SK-N-SH treated with all-trans-retinoic acid at 6 μM for 48 hours (cell line): ENCODE results near the gene MBNL2.

Source experiments
- BACH2 ChIP-seq: fragments of 250-450 bp; sonication (Bioruptor Pico); IDR thresholded peaks from 2 replicates; pipeline ENCODE4 v1.9.0; 2021; ENCODE audit warnings: mild to moderate bottlenecking, borderline replicate concordance
- CREB5 ChIP-seq: fragments of 250-450 bp; sonication (Bioruptor Pico); IDR thresholded peaks from 2 replicates; pipeline ENCODE4 v1.5.1; 2020; ENCODE audit warnings: low read depth, mild to moderate bottlenecking, moderate library complexity
- ESRRG ChIP-seq: fragments of 250-450 bp; sonication (Bioruptor Pico); IDR thresholded peaks from 2 replicates; pipeline ENCODE4 v1.6.1; 2021; ENCODE audit warnings: mild to moderate bottlenecking
- GLIS3 ChIP-seq: fragments of 250-450 bp; sonication (Bioruptor Pico); IDR thresholded peaks from 2 replicates; pipeline ENCODE4 v1.5.0; 2020; ENCODE audit warnings: mild to moderate bottlenecking, moderate library complexity
- OSR1 ChIP-seq: fragments of 250-450 bp; sonication (Bioruptor Pico); IDR thresholded peaks from 2 replicates; pipeline ENCODE4 v1.8.0; 2022; ENCODE audit warnings: moderate library complexity, mild to moderate bottlenecking, inconsistent platforms
- POU6F1 ChIP-seq: fragments of 250-450 bp; sonication (Bioruptor Pico); IDR thresholded peaks from 2 replicates; pipeline ENCODE4 v1.8.0; 2021; ENCODE audit warnings: low read depth, mild to moderate bottlenecking, moderate library complexity, borderline replicate concordance
- RARB ChIP-seq: fragments of 250-450 bp; sonication (Bioruptor Pico); IDR thresholded peaks from 2 replicates; pipeline ENCODE4 v1.8.0; 2021; ENCODE audit warnings: mild to moderate bottlenecking, moderate library complexity
- TSHZ2 ChIP-seq: fragments of 250-450 bp; sonication (Bioruptor Pico); IDR thresholded peaks from 2 replicates; pipeline ENCODE4 v1.5.0; 2020; ENCODE audit warnings: mild to moderate bottlenecking, moderate library complexity
- ZFP30 ChIP-seq: fragments of 450-650 bp; formaldehyde crosslinking; IDR thresholded peaks from 2 replicates; pipeline ENCODE4 v1.5.0; 2022; ENCODE audit warnings: mild to moderate bottlenecking, moderate library complexity
- TF ChIP-seq, protein P1 (sequence below): fragments of 250-450 bp; sonication (Bioruptor Pico); IDR thresholded peaks from 2 replicates; pipeline ENCODE4 v1.8.0; 2020; ENCODE audit warnings: mild to moderate bottlenecking, moderate library complexity, borderline replicate concordance

- TF ChIP-seq ESRRG (CRISPR knock-in tag): no peak
- TF ChIP-seq POU6F1 (CRISPR knock-in tag): no peak
- TF ChIP-seq OSR1 (CRISPR knock-in tag): no peak
- TF ChIP-seq RARB (CRISPR knock-in tag): no peak
- TF ChIP-seq, protein P1, sequence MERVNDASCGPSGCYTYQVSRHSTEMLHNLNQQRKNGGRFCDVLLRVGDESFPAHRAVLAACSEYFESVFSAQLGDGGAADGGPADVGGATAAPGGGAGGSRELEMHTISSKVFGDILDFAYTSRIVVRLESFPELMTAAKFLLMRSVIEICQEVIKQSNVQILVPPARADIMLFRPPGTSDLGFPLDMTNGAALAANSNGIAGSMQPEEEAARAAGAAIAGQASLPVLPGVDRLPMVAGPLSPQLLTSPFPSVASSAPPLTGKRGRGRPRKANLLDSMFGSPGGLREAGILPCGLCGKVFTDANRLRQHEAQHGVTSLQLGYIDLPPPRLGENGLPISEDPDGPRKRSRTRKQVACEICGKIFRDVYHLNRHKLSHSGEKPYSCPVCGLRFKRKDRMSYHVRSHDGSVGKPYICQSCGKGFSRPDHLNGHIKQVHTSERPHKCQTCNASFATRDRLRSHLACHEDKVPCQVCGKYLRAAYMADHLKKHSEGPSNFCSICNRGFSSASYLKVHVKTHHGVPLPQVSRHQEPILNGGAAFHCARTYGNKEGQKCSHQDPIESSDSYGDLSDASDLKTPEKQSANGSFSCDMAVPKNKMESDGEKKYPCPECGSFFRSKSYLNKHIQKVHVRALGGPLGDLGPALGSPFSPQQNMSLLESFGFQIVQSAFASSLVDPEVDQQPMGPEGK (CRISPR knock-in tag): no peak
- TF ChIP-seq GLIS3 (CRISPR knock-in tag): no peak
- no peak for TF ChIP-seq ZFP30 (CRISPR knock-in tag)
- no peak for TF ChIP-seq TSHZ2 (CRISPR knock-in tag)
- no peak for TF ChIP-seq BACH2 (CRISPR knock-in tag)
- no peak for TF ChIP-seq CREB5 (CRISPR knock-in tag)
These were observed 163.7 kb downstream of the MBNL2 start for GRCh38 chr13:97385854-97386253.
